Endothelial cell of umbilical vein (primary cell): ENCODE data around the gene EVI5. TPM values are rescaled to one million over a fixed set of nuclear protein-coding genes. Genes with fewer than 3 reads are reported as not detected.

Experiments
- BruUV-seq: library from RNA; stranded (reverse); fragments of 400-500 nt; replicated peaks from 2 replicates; lab custom pipeline; 2021; lab: Mats Ljungman, UMichigan
- CTCF ChIA-PET: fragments of 300-600, 350-600 bp; sonication (Branson Sonifier 250); formaldehyde crosslinking; loops from one replicate; lab custom pipeline; 2021; ENCODE audit warnings: antibody characterized with exemption, inconsistent platforms; lab: Charles Lee
- POLR2A ChIA-PET: fragments of 300-600, 350-600 bp; sonication (Branson Sonifier 250); formaldehyde crosslinking; loops from one replicate; lab custom pipeline; 2021; ENCODE audit warnings: antibody characterized with exemption, inconsistent platforms; lab: Charles Lee
- DNase-seq: peaks from one replicate; pipeline ENCODE4 v3.0.0-alpha.2; 2011; ENCODE audit warnings: low read depth, low spot score
- FAIRE-seq: peaks from 2 replicates; lab custom pipeline; 2011; peaks lifted over from hg19 to GRCh38; lab: Jason Lieb, UNC
- H2AFZ ChIP-seq: 2 replicates; pipeline ENCODE4 v1.6.0; 2012; ENCODE audit warnings: low read depth, low read length, control low read depth, inconsistent platforms
- H3K27ac ChIP-seq: 2 replicates; pipeline ENCODE4 v1.5.1; 2011; ENCODE audit warnings: low read depth, mild to moderate bottlenecking, control low read depth, low read length, moderate library complexity; ENCODE audit not compliant: insufficient read depth
- H3K27me3 ChIP-seq, 2 experiments: 2 replicates each; pipeline versions ENCODE4 v1.6.0 to v1.6.1; 2011; ENCODE audit warnings: low read length in 2 of 2, mixed read lengths in 1 of 2; ENCODE audit not compliant: control insufficient read depth in 2 of 2, insufficient read depth in 2 of 2
- H3K36me3 ChIP-seq, 2 experiments: 2 replicates in 1 of 2; 3 replicates in 1 of 2; pipeline ENCODE4 v1.5.1; 2011; ENCODE audit warnings: low read length in 2 of 2, mild to moderate bottlenecking in 1 of 2, moderate library complexity in 1 of 2; ENCODE audit not compliant: control insufficient read depth in 2 of 2, insufficient read depth in 2 of 2; ENCODE audit errors: extremely low read depth in 1 of 2
- H3K4me1 ChIP-seq: 3 replicates; pipeline ENCODE4 v1.5.1; 2011; ENCODE audit warnings: mild to moderate bottlenecking, low read length; ENCODE audit not compliant: control insufficient read depth, insufficient read depth; ENCODE audit errors: extremely low read depth
- H3K4me2 ChIP-seq: 2 replicates; pipeline ENCODE4 v1.6.1; 2011; ENCODE audit warnings: low read length, control low read depth, mixed read lengths; ENCODE audit not compliant: insufficient read depth
- H3K4me3 ChIP-seq, 3 experiments: fragments of 200-600 bp in 1 of 3; sonication (generic), shearing (Covaris generic) in 1 of 3; replicated peaks in 1 of 3; 2 replicates each; pipeline ENCODE4 v1.5.1; 2011 to 2016; ENCODE audit warnings: control low read depth in 3 of 3, low read length in 3 of 3, mild to moderate bottlenecking in 2 of 3, inconsistent platforms in 1 of 3, low read depth in 1 of 3, moderate library complexity in 1 of 3; ENCODE audit not compliant: insufficient read depth in 1 of 3
- H3K79me2 ChIP-seq: 2 replicates; pipeline ENCODE4 v1.6.0; 2012; ENCODE audit warnings: low read length, inconsistent platforms; ENCODE audit not compliant: control insufficient read depth, insufficient read depth
- H3K9ac ChIP-seq: replicated peaks from 2 replicates; pipeline ENCODE3; 2011; ENCODE audit warnings: low read length, control low read depth; ENCODE audit not compliant: insufficient read depth; ENCODE audit errors: extremely low read depth
- H3K9me1 ChIP-seq: replicated peaks from 3 replicates; pipeline ENCODE4 v1.6.0; 2011; ENCODE audit warnings: mild to moderate bottlenecking, low read length; ENCODE audit not compliant: control insufficient read depth, insufficient read depth; ENCODE audit errors: extremely low read depth
- H3K9me3 ChIP-seq: replicated peaks from 2 replicates; pipeline ENCODE4 v1.5.1; 2012; ENCODE audit warnings: low read length, inconsistent platforms; ENCODE audit not compliant: control insufficient read depth, insufficient read depth
- H4K20me1 ChIP-seq: replicated peaks from 2 replicates; pipeline ENCODE3; 2011; ENCODE audit warnings: mild to moderate bottlenecking, low read length; ENCODE audit not compliant: control insufficient read depth, insufficient read depth; ENCODE audit errors: extremely low read depth
- CTCF ChIP-seq, 2 donors: IDR thresholded peaks; 1 replicate in 1 of 2; 2 replicates in 1 of 2; pipeline ENCODE4 v1.5.1; 2011; ENCODE audit warnings: low read length in 2 of 2, mild to moderate bottlenecking in 2 of 2, moderate library complexity in 2 of 2, control low read depth in 1 of 2, inconsistent platforms in 1 of 2, low read depth in 1 of 2; ENCODE audit not compliant: insufficient read depth in 1 of 2; ENCODE audit errors: extremely low read depth in 1 of 2
- FOS ChIP-seq: IDR thresholded peaks from 2 replicates; pipeline ENCODE4 v1.6.1; 2011; ENCODE audit warnings: mild to moderate bottlenecking, low read length, moderate library complexity, borderline replicate concordance; ENCODE audit not compliant: insufficient read depth
- MYC ChIP-seq: IDR thresholded peaks from one replicate; pipeline ENCODE4 v1.6.1; 2011; ENCODE audit warnings: mild to moderate bottlenecking, low read depth, low read length
- dilution Hi-C: fragments of 300-500 bp; cut with MboI; formaldehyde crosslinking; loops from one replicate; pipeline ENCODE4 v1.15.0; 2019; ENCODE audit warnings: low sequenced_read_pairs; ENCODE audit not compliant: extremely low pct_ligation_motif_present
- intact Hi-C: fragments of 100-400 bp; cut with micrococcal nuclease; formaldehyde crosslinking; loops from one replicate; pipeline ENCODE4 v1.10.0; 2022
- polyA plus RNA-seq, 4 experiments: library from polyadenylated mRNA; depleted of rRNA in 3 of 4; stranded (reverse) in 3 of 4; unstranded in 1 of 4; fragments of >200 nt; gene quantifications; 2 replicates each; pipeline versions ENCODE4 v1.2.1 to v1.2.3, GENCODE V29; 2011 to 2012; ENCODE audit warnings: missing spikeins in 1 of 4
- total RNA-seq: library from RNA; stranded (reverse); gene quantifications from 2 replicates; pipeline ENCODE4 v1.2.3, GENCODE V29; 2021

The EVI5 gene
- total and polyA plus RNA-seq, 2 donors (not counting 3 experiments of a cell fraction or from before 2014, with no cell fraction given): 5.0 to 26.2 TPM

DNA sequence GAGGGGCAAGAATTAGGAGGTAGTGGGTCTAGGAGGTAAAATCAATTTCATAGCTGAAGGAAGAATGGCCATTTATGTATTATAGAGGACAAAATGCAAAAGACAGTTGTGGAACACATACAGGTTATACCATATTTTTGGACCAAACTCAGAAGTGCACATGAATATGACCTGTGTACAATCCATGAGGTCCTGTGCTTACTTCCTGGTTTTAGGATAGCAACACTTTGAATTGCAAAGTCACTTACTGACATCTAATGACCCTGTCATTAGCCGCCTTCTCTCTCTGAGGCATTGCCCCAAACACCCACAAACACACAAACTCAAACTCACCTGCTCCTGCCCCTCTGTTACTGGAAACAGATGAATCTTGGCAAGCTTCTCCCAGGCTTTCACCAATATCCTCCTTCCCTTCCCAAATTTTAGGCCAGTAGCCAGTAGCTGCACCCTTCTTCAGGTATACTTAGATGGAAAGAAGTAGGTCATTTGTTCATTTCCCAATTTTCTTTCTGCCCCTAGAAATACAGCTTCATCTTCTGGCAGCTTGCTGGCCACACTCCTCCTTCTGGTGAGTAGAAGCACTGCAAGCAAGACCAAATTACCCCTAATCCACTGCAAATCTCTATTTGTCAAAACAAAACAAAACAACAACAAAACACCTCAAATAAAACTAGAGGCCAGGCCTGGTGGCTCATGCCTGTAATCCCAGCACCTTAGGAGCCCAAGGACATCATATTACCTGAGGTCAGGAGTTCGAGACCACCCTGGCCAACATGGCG is 33.3 kb upstream of the EVI5 start:
- Histone ChIP-seq H3K27ac (no peak overlapping the region), H3K4me3 (no peak overlapping the region), H3K79me2 (no peaks in the 10 kb centered on the region), H3K4me1 (no peaks in the 10 kb centered on the region), H3K9me1 (no peaks in the 10 kb centered on the region), H3K9me3 (no peaks in the 10 kb centered on the region), H2AFZ (no peak overlapping the region), H3K36me3 (no peaks in the 10 kb centered on the region), H3K9ac (no peak overlapping the region), H4K20me1 (no peaks in the 10 kb centered on the region), H3K27me3 (no peaks in the 10 kb centered on the region), H3K4me2 (no peak overlapping the region)
- DNase-seq: peak; percentile 32
- TF ChIP-seq FOS: no peak
- no peak for TF ChIP-seq MYC
- TF ChIP-seq CTCF (IDR thresholded peaks at IDR 0.05; ENCODE audit: extremely low read depth in 1 of 2, insufficient read depth in 1 of 2, low read depth in 1 of 2, low read length in 2 of 2): peak; percentile 64 to 66
- intact Hi-C loops: loop anchor here (1.0 to 10.0 kb wide), 5 partner anchors 34 to 506 kb away; no protein-coding TSS in a partner anchor
- ChIA-PET POLR2A (no interaction called here), CTCF (interaction anchor here (0.5 to 4.2 kb wide), 45 partner anchors 8 to 821 kb away, joined by 3 to 151 read pairs (median 5); partner anchors contain the start of genes EVI5, GFI1 and RPL5)
- no TSS peak for BruUV-seq
- FAIRE-seq: peak; percentile 78
- dilution Hi-C loops: no loop called here
